NCI-H345 treated with DMSO at 0.1 percent for 48 hours (cell line): ENCODE results near the gene GP5.

Experiments
- DNase-seq: peaks from one replicate; lab custom pipeline; 2025; ENCODE audit not compliant: unreplicated experiment; lab: John Stamatoyannopoulos, UW

GP5 gene

GRCh38 chr3:194397757-194398312 lies 1.2 kb downstream of the GP5 start:
- DNase-seq = no peak

- DNase-seq = no peak
Measured at GRCh38 chr3:194396859-194397756, 2.0 kb downstream of the GP5 start.

- no peak for DNase-seq
Measured at GRCh38 chr3:194396539-194396858, 2.6 kb downstream of the GP5 start.

DNA sequence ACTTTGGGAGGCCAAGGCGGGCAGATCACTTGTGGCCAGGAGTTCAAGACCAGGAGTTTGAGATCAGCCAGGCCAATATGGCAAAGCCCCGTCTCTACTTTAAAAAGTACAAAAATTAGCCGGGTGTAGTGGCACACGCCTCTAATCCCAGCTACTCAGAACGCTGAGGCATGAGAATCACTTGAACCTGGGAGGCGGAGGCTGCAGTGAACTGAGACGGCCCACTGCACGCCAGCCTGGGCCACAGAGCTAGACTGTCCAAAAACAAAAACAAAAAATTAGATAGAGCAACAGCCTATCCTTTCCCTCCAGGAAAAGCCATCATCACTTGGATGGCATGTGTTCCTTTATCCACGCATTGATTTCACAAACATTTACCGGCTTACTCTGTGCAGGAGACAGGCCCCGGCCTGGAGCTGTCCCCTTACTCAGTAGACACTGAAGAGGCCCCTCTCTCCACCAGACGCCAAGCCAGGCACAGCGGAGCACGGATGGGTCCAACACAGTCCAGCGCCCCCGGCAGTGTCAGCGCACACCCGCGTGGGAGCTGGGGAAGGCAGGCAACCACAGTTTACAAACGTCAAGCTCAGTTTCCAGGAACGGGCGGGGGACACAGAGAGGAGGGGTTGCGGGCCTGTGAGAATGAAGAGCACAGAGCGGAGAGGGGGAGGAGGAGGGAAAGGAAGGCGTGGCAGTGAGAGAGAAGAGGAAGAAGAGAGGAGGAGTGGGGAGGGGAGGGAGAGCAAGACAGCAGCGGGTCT lies 3.1 kb downstream of the GP5 start:
- DNase-seq = no peak

DNA sequence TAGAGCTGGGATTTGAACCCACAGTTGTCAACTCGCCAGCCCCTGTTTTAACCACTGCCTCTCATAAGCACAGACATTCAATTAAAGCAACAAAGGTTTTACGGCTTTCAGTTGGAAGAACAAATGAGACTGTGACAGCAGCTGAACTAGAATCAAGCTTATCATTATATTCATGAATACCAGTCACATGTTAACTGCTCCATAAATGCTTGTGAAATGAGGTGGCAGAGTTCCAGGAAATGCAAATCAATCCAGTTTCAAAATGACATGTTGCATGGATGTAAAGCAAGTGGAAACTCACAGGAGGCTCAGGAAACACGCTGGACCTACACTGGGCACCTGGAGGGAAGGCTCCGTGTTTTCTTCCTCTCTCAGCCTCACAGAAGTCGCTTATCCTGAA lies 3.9 kb downstream of the GP5 start:
- peak; percentile 61 for DNase-seq

- no peak for DNase-seq
Measured at GRCh38 chr3:194392576-194392975, 6.5 kb downstream of the GP5 start.

DNA sequence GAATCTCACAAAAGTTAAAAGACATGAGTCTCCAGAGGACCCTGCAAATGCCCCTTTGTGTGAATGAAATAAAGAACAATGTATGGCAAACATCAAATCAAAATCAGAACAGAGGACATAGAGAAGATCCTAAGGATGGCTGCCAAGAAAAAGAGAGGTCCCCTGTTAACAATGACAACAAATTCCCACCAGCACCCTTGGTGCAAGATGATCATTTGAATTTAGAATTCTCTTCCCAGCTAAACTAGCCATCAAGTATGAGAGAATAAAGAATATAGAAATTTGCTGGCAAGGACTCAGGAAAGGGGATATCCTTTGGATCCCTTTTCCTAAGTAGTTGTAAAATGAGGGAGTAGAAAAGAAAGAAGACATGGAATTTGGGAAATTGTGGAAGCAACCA lies 8.2 kb downstream of the GP5 start:
- no peak for DNase-seq

- DNase-seq = no peak
Measured at GRCh38 chr3:194389269-194389668, 9.8 kb downstream of the GP5 start.

DNA sequence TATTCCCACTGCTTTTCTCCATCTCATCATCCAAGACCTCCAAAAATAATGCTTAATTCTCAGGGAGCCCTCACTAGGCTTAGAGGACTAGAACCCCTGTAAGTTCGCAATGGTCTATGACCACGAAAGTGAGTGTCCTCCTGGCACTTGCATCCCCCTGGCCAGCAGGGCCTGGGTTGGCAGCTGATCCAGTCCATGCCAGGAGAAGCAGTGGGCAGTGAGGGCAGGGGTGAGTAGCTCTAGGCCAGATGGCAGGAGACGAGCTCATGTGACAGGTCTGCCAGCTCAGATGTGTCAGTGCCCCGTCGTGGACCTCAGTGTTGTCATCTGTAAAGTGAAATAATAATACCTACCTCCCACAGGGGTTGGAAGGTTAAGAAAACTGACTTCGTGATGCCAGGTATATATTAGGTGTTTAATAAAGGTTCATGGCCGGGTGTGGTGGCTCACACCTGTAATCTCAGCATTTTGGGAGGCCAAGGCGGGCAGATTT lies 11.1 kb downstream of the GP5 start:
- DNase-seq = no peak

GRCh38 chr3:194387276-194387675 lies 11.8 kb downstream of the GP5 start:
- no peak for DNase-seq

DNA sequence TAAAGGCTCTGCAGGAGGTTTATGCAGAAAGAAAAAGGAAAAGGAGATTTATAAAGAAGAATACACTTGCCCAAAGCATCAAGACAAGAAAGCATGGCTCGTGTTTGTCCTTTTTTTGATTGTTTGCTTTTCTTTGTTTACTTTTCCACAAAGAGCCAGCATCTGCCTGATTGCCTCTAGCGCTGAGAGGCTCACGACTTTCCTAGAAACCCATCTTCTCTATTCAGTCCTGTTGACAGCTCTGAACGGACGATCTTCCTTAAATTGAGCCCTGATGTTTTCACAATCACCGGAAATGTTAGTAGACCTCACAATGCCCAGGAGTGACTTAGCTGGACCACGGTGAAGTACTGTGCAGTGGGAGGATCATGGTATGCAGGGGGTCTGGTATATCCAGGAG lies 12.4 kb downstream of the GP5 start:
- DNase-seq = peak; percentile 50

- DNase-seq = no peak
Measured at GRCh38 chr3:194386066-194386465, 13.0 kb downstream of the GP5 start.

- no peak for DNase-seq
Measured at GRCh38 chr3:194384569-194385001, 14.5 kb downstream of the GP5 start.

- DNase-seq = no peak
Measured at GRCh38 chr3:194384156-194384555, 14.9 kb downstream of the GP5 start.

- no peak for DNase-seq
Measured at GRCh38 chr3:194383276-194383940, 15.7 kb downstream of the GP5 start.

DNA sequence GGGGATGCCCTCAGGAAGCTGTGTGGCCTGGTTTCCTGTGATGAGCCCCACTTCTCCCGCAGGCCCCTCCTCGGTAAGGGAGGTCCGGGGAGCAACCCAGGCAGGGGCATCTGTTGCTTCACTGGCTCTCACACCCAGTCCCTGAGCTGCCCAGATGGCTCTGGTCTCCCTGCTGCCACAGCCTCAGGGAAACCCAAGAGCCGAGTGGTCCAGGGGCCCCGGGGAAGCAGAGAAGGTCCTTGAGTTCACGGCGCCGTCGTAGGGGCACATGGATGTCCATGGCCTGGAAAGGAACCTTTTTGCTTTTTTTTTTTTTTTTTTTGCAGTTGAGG lies 16.2 kb downstream of the GP5 start:
- no peak for DNase-seq

DNA sequence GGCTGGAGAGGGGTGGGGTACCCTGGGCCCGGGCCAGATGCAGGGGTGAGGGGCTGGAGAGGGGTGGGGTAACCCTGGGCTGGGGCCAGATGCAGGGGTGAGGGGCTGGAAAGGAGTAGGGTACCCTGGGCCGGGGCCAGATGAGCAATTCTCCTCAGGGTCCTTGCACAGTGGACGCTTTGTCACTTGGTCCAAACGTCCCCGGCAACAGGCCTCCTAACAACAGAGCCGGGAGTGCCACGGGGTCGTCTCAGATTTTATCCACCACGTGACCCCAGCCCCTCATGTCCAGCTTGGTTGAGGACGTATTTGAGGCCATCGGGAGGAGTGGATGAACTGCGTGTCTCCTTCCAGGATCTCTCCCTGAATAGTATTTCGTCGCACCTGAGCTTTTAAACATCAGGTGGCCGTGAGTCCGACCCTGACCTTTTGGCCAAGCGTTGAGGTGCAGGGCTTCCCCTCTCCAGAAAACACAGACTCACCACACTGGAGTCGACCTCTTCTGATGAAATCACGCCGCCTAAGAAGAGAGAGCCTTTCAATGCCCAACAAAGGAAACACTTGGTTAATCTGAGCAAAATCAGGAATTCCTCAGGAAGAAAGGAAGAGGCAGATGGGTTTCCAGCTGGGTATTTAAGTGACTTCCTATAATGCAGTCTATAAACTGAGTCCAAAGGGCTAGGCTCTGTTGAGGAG lies 16.7 kb downstream of the GP5 start:
- no peak for DNase-seq

DNA sequence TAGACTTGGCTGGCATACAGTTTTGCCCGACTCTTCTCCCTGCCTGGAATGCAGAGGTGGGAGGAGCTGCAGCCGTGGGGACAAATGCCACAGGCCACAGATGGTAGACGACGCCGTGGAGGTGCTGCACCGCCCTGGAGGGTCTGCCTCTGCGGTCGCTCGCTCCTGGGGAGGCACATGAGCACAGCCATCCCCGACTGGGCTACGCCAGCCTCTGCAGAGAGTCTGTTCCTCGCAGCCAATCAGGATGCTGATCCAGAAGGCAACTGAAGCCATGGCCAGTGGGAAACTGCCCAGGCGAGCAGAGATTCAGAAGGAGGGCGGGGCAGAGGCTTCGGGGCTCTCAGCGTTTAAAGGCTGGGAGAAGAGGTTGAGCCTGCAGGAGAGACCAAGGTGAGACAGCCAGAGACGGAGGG lies 17.6 kb downstream of the GP5 start:
- no peak for DNase-seq

GRCh38 chr3:194380326-194380725 lies 18.7 kb downstream of the GP5 start:
- DNase-seq = no peak

GRCh38 chr3:194379651-194380050 lies 19.4 kb downstream of the GP5 start:
- DNase-seq = no peak

DNA sequence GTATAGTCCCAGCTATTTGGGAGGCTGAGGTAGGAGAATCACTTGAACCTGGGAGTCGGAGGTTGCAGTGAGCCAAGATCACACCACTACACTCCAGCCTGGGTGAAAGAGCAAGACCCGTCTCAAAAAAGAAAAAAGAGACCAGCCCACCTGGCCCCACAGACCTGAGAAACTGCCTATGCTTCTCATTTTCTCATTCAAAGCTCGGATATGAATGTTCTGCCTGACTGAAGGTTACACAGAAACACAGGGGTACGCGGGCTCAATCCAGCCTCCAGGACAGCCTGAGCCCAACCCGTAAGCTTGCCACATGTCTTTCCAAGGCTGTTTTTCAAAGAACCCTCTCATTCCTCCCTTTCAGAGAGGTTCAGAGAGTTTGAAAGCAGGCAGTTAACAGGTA lies 19.8 kb downstream of the GP5 start:
- DNase-seq = no peak
